GM18505 (cell line): Measurements from ENCODE around the gene LEMD1.
A peak's percentile ranks its signal among the peaks of the same experiment; 100 is the strongest.

Experiments
- ATAC-seq: cut with Tn5 transposase; IDR thresholded peaks from one replicate; pipeline ENCODE4 v1.9.1; 2021; ENCODE audit not compliant: unreplicated experiment
- POLR2A ChIP-seq: IDR thresholded peaks from 4 replicates; pipeline ENCODE4 v1.6.1; 2011; ENCODE audit warnings: borderline replicate concordance; ENCODE audit not compliant: insufficient read depth, insufficient read length; ENCODE audit errors: extremely low read depth

LEMD1 gene

GRCh38 chr1:205343431-205344065 is 78.3 kb downstream of the LEMD1 start:
- ATAC-seq: no peak
- TF ChIP-seq POLR2A: no peak

- no peak for ATAC-seq
- TF ChIP-seq POLR2A: no peak
Measured at GRCh38 chr1:205342986-205343385, 78.9 kb downstream of the LEMD1 start.

- ATAC-seq: no peak
- TF ChIP-seq POLR2A: no peak
Measured at GRCh38 chr1:205340676-205341075, 81.2 kb downstream of the LEMD1 start.

- ATAC-seq: peak; percentile 61
- no peak for TF ChIP-seq POLR2A
Measured at GRCh38 chr1:205339717-205340116, 82.1 kb downstream of the LEMD1 start.

DNA sequence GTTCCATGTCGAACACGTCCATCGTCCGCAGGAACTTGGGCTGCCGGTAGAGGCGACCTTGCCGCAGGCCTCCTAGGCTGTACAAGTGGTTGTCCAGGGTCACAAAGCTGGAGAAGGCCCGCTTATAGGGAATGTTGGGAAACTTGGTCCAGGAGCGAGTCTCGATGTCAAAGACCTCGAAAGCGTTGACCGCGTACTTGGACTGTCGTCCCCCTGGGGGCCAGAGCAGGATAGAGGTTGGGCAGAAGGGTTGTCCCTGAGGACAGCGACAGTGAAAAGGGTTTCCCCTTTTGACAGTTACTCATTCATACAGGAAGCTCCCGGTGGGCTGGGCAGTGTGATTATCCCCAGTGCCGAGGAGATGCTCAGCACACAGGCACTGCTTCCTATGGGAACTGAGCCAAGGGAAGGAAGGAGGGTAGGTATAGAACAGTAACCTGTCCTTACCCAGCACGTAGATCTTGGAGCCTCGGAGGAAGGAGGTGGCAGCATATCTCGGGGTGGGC is 82.6 kb downstream of the LEMD1 start:
- TF ChIP-seq POLR2A: no peak
- no peak for ATAC-seq

- TF ChIP-seq POLR2A: no peak
Measured at GRCh38 chr1:205338011-205338410, 83.8 kb downstream of the LEMD1 start.

DNA sequence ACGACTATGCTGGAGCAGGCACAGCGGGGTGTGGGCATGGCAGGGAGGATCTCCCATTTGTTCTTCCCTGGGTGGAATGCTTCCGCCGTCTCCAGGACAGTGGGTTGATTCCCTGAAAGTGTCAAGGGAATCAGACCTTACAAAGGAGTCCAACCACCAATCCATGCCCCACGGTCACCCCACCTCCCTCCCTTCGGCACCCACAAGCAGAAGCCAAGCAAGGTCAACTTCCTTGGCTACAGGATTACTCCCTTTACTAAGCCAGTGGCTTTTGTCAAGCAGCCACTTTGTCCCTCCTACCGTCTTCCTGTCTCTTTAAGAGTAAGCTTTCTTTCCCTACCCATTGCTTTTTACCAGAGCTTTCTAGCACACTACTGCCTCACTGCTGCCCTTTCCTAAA is 84.4 kb downstream of the LEMD1 start:
- no peak for ATAC-seq
- TF ChIP-seq POLR2A: no peak

More at GRCh38 chr1:205338011-205338410, 83.8 kb downstream of the LEMD1 start:
- no peak for ATAC-seq

GRCh38 chr1:205335692-205336091 is 86.2 kb downstream of the LEMD1 start:
- no peak for TF ChIP-seq POLR2A
- no peak for ATAC-seq

- no peak for TF ChIP-seq POLR2A
- ATAC-seq: no peak
Measured at GRCh38 chr1:205332015-205332791, 89.7 kb downstream of the LEMD1 start.
